ENCODE results near the gene GGCX. TPM values are rescaled to one million over a fixed set of nuclear protein-coding genes. Genes with fewer than 3 reads are reported as not detected.

Gene GGCX
- total and polyA plus RNA-seq, 2 of the 4 experiments (the other 2 are of a cell fraction), result 35.0 to 39.4 TPM

GRCh38 chr2:85525029-85525428 is 36.3 kb downstream of the GGCX start:
- no peak for ATAC-seq (ENCODE audit: low read depth)
- 40% methylated on average over 2 of the region's 5 CpGs; no CpG with 5 or more reads in 1 of the 2 experiments for WGBS, 2 experiments (ENCODE audit: extremely low coverage in 2 of 2, insufficient read length in 1 of 2)
- H3K9me1 ChIP-seq (ENCODE audit: insufficient read depth, low read length), result peaks cover 4% of the 10 kb centered on the region; the same call in 1 of the 2 replicates

More at GRCh38 chr2:85525029-85525428, 36.3 kb downstream of the GGCX start:
- Histone ChIP-seq H3K56ac (ENCODE audit: extremely low read depth, insufficient read depth, low read length) (no peak overlapping the region), H3K36me3 (ENCODE audit: control insufficient read depth, insufficient read depth, low read length) (no peaks in the 10 kb centered on the region), H2AFZ (replicated peaks; ENCODE audit: low read length, poor library complexity) (no peak overlapping the region), H3K27me3 (ENCODE audit: control insufficient read depth, insufficient read depth, low read length) (no peaks in the 10 kb centered on the region; the same call in 1 of the 2 replicates), H3K4me1 (ENCODE audit: control insufficient read depth, insufficient read depth, low read length) (peaks cover 13% of the 10 kb centered on the region; the same call in 1 of the 2 replicates), H2BK15ac (ENCODE audit: low read depth, low read length) (no peak overlapping the region), H2BK5ac (ENCODE audit: low read depth, low read length, poor library complexity, severe bottlenecking) (no peak overlapping the region), H2AK9ac (replicated peaks; ENCODE audit: low read depth, low read length, poor library complexity) (no peak overlapping the region), H3K4me2 (ENCODE audit: low read depth, low read length) (no peak overlapping the region), H4K91ac (ENCODE audit: insufficient read depth, low read depth, low read length) (no peak overlapping the region), H3K79me1 (ENCODE audit: low read depth in 1 of 2, low read length in 2 of 2) (no peaks in the 10 kb centered on the region), H3K9ac (ENCODE audit: low read depth, low read length) (no peak overlapping the region), H3K4ac (ENCODE audit: low read depth, low read length) (no peak overlapping the region), H3K23ac (ENCODE audit: low read depth, low read length) (no peak overlapping the region), H4K5ac (ENCODE audit: low read depth, low read length) (no peak overlapping the region), H3K18ac (ENCODE audit: low read depth, low read length) (no peak overlapping the region), H3K14ac (replicated peaks; ENCODE audit: low read depth, low read length) (no peak overlapping the region), H2BK20ac (ENCODE audit: low read depth, low read length) (no peak overlapping the region), H2AK5ac (ENCODE audit: low read depth, low read length) (no peak overlapping the region), H3K9me3 (ENCODE audit: control insufficient read depth, insufficient read depth, low read length) (no peaks in the 10 kb centered on the region), H4K8ac (ENCODE audit: low read depth in 2 of 2, low read length in 2 of 2) (no peak overlapping the region), H3K4me3 (ENCODE audit: insufficient read depth, low read depth, low read length) (no peak overlapping the region), H4K20me1 (ENCODE audit: insufficient read depth, low read length) (no peaks in the 10 kb centered on the region), H2BK120ac (ENCODE audit: low read depth, low read length) (no peak overlapping the region), H3K27ac (ENCODE audit: insufficient read depth, low read length) (no peak overlapping the region)
- in situ Hi-C loops (cut with MboI; ENCODE audit: low sequenced_read_pairs), result no loop called here
- POLR2A ChIA-PET (ENCODE audit: unreplicated experiment), result interaction anchor here (0.9 kb wide), 1 partner anchor 13 kb away, joined by 3 read pairs; no protein-coding TSS in a partner anchor
- no TSS peak for BruUV-seq (replicated peaks)
- intact Hi-C loops (cut with micrococcal nuclease), result no loop called here
- CTCF ChIA-PET, result no interaction called here
- dilution Hi-C loops (cut with HindIII; ENCODE audit: low sequenced_read_pairs, unreplicated experiment), result no loop called here
- TF ChIP-seq CTCF (conservative IDR thresholded peaks at IDR 0.05; ENCODE audit: low read depth, low read length) (no peak), CEBPB (IDR thresholded peaks at IDR 0.05; ENCODE audit: low read depth, low read length) (no peak), MAFK (IDR thresholded peaks at IDR 0.05; ENCODE audit: low read depth, low read length) (no peak), SMC3 (IDR thresholded peaks at IDR 0.05; ENCODE audit: low read depth, low read length) (no peak), BHLHE40 (IDR thresholded peaks at IDR 0.05; ENCODE audit: low read depth, low read length) (no peak), MAZ (IDR thresholded peaks at IDR 0.05; ENCODE audit: borderline replicate concordance, low read depth, low read length) (no peak), USF2 (IDR thresholded peaks at IDR 0.05; ENCODE audit: low read depth, low read length) (no peak), NFE2L2 (IDR thresholded peaks at IDR 0.05; ENCODE audit: low read depth, low read length) (no peak), FOS (IDR thresholded peaks at IDR 0.05; ENCODE audit: low read depth, low read length) (no peak), RFX5 (IDR thresholded peaks at IDR 0.05; ENCODE audit: low read depth, low read length) (no peak), CHD1 (IDR thresholded peaks at IDR 0.05; ENCODE audit: low read depth, low read length) (no peak), MXI1 (IDR thresholded peaks at IDR 0.05; ENCODE audit: borderline replicate concordance, low read depth, low read length) (no peak), ELK1 (IDR thresholded peaks at IDR 0.05; ENCODE audit: borderline replicate concordance, low read depth, low read length) (no peak)
- DNase-seq, result no peak

Data from IMR-90 (cell line).